ENCODE data around the gene DOCK7.

- no peak for TF ChIP-seq ZNF205 (CRISPR knock-in tag; IDR thresholded peaks at IDR 0.05)
- TF ChIP-seq ZNF501 (CRISPR knock-in tag; IDR thresholded peaks at IDR 0.05): no peak
- TF ChIP-seq HDAC1 (CRISPR knock-in tag; IDR thresholded peaks at IDR 0.05): no peak
- no peak for TF ChIP-seq CTCF (CRISPR knock-in tag; IDR thresholded peaks at IDR 0.05)
Measured at GRCh38 chr1:62572476-62572875, 115.7 kb downstream of the DOCK7 start.

Data from HepG2 (cell line).